SK-N-SH (cell line): ENCODE data around the gene BRINP3. TPM values are rescaled to one million over a fixed set of nuclear protein-coding genes. Genes with fewer than 3 reads are reported as not detected.
A peak's percentile ranks its signal among the peaks of the same experiment; 100 is the strongest.

Experiments
- CTCF ChIA-PET: fragments of 300-600, 350-600 bp; formaldehyde crosslinking; extraction: SDS; loops from one replicate; lab custom pipeline; 2021; lab: Yijun Ruan, JAX
- POLR2A ChIA-PET: fragments of 350-600 bp; sonication (Branson Sonifier 250); formaldehyde crosslinking; extraction: SDS; loops from one replicate; lab custom pipeline; 2020; ENCODE audit warnings: antibody characterized with exemption, inconsistent platforms; lab: Yijun Ruan, JAX
- DNase-seq: peaks from one replicate; pipeline ENCODE4 v3.0.0; 2012
- H2AFZ ChIP-seq: fragments of 200-600 bp; sonication (generic); 2 replicates; pipeline ENCODE4 v1.8.1; 2016; ENCODE audit warnings: antibody characterized with exemption, mild to moderate bottlenecking, low read depth
- H3F3A ChIP-seq: fragments of 200-600 bp; sonication (generic); replicated peaks from 2 replicates; pipeline ENCODE3; 2016; ENCODE audit warnings: antibody characterized with exemption, mild to moderate bottlenecking; ENCODE audit not compliant: insufficient read depth
- H3K27ac ChIP-seq, 2 experiments: fragments of 200-500 bp in 1 of 2; fragments of 200-600 bp in 1 of 2; sonication (Bioruptor generic) in 1 of 2; sonication (generic), shearing (Covaris generic) in 1 of 2; 2 replicates each; pipeline versions ENCODE4 v1.5.1 to v1.6.1; 2014 to 2016; ENCODE audit warnings: low read depth in 2 of 2, inconsistent platforms in 1 of 2, low read length in 1 of 2, mild to moderate bottlenecking in 1 of 2, mixed read lengths in 1 of 2
- H3K27me3 ChIP-seq: fragments of 200-600 bp; sonication (generic), shearing (Covaris generic); 2 replicates; pipeline ENCODE4 v1.6.1; 2016; ENCODE audit warnings: mixed run types; ENCODE audit not compliant: insufficient read depth
- H3K36me3 ChIP-seq, 2 experiments: fragments of 200-500 bp in 1 of 2; fragments of 200-600 bp in 1 of 2; sonication (Bioruptor generic) in 1 of 2; sonication (generic) in 1 of 2; replicated peaks in 1 of 2; 2 replicates each; pipeline versions ENCODE3 to v1.5.1; 2014 to 2016; ENCODE audit warnings: low read length in 1 of 2, mild to moderate bottlenecking in 1 of 2; ENCODE audit not compliant: insufficient read depth in 2 of 2, control insufficient read depth in 1 of 2
- H3K4me1 ChIP-seq, 2 experiments: fragments of 200-500 bp in 1 of 2; fragments of 200-600 bp in 1 of 2; sonication (Bioruptor generic) in 1 of 2; sonication (generic), shearing (Covaris generic) in 1 of 2; 2 replicates each; pipeline versions ENCODE4 v1.5.1 to v1.6.1; 2014 to 2016; ENCODE audit warnings: low read depth in 1 of 2, low read length in 1 of 2, mixed run types in 1 of 2; ENCODE audit not compliant: insufficient read depth in 2 of 2, control insufficient read depth in 1 of 2
- H3K4me2 ChIP-seq: fragments of 200-600 bp; sonication (generic), shearing (Covaris generic); 2 replicates; pipeline ENCODE4 v1.6.1; 2017; ENCODE audit warnings: mixed run types
- H3K4me3 ChIP-seq, 2 experiments: fragments of 200-500 bp in 1 of 2; fragments of 200-600 bp in 1 of 2; sonication (Bioruptor generic) in 1 of 2; sonication (generic), shearing (Covaris generic) in 1 of 2; 2 replicates each; pipeline versions ENCODE4 v1.5.1 to v1.8.1; 2014 to 2016; ENCODE audit warnings: low read depth in 2 of 2, inconsistent platforms in 1 of 2, low read length in 1 of 2, mild to moderate bottlenecking in 1 of 2, mixed read lengths in 1 of 2, moderate library complexity in 1 of 2
- H3K79me2 ChIP-seq: fragments of 200-600 bp; sonication (generic); 2 replicates; pipeline ENCODE4 v1.8.1; 2017; ENCODE audit warnings: mild to moderate bottlenecking; ENCODE audit not compliant: insufficient read depth
- H3K9ac ChIP-seq: fragments of 200-600 bp; sonication (generic); 2 replicates; pipeline ENCODE4 v1.6.1; 2017; ENCODE audit warnings: mixed run types
- H3K9me2 ChIP-seq: fragments of 200-600 bp; sonication (generic); 2 replicates; pipeline ENCODE4 v1.6.1; 2017; ENCODE audit warnings: mixed run types
- H3K9me3 ChIP-seq: fragments of 200-600 bp; sonication (generic); 2 replicates; pipeline ENCODE4 v1.6.1; 2017; ENCODE audit warnings: mixed run types, mild to moderate bottlenecking, moderate library complexity
- H4K20me1 ChIP-seq: fragments of 200-600 bp; sonication (generic); 2 replicates; pipeline ENCODE4 v1.6.1; 2017; ENCODE audit warnings: mild to moderate bottlenecking, mixed run types; ENCODE audit not compliant: insufficient read depth
- CTCF ChIP-seq: fragments of 200-600 bp; sonication (generic); IDR thresholded peaks from 2 replicates; pipeline ENCODE4 v1.6.1; 2017; ENCODE audit warnings: antibody characterized with exemption, mild to moderate bottlenecking, moderate library complexity
- ELF1 ChIP-seq: IDR thresholded peaks from 2 replicates; pipeline ENCODE4 v1.4.0; 2012
- EP300 ChIP-seq, 2 experiments: IDR thresholded peaks; 2 replicates each; pipeline versions ENCODE4 v1.4.0 to v1.6.1; 2012; ENCODE audit warnings: borderline replicate concordance in 1 of 2, low read depth in 1 of 2, low read length in 1 of 2
- FOSL2 ChIP-seq: IDR thresholded peaks from 2 replicates; pipeline ENCODE4 v1.4.0; 2012; ENCODE audit warnings: low read depth, mild to moderate bottlenecking, moderate library complexity, borderline replicate concordance
- FOXJ3 ChIP-seq: sonication (generic); formaldehyde crosslinking; IDR thresholded peaks from 2 replicates; pipeline ENCODE4 v1.5.1; 2020; ENCODE audit warnings: mild to moderate bottlenecking, missing genetic modification reagents
- JUND ChIP-seq: IDR thresholded peaks from 2 replicates; pipeline ENCODE4 v1.4.0; 2012
- MEF2A ChIP-seq: IDR thresholded peaks from 2 replicates; pipeline ENCODE4 v1.4.0; 2012; ENCODE audit warnings: low read depth, borderline replicate concordance
- MXI1 ChIP-seq: IDR thresholded peaks from 2 replicates; pipeline ENCODE4 v1.6.1; 2012; ENCODE audit warnings: mild to moderate bottlenecking, low read depth, low read length, improper control_type of control experiment
- NFIC ChIP-seq: IDR thresholded peaks from 2 replicates; pipeline ENCODE4 v1.4.0; 2012; ENCODE audit warnings: borderline replicate concordance
- NRF1 ChIP-seq: IDR thresholded peaks from 2 replicates; pipeline ENCODE4 v1.6.1; 2012; ENCODE audit warnings: low read depth, mild to moderate bottlenecking, low read length
- PBX3 ChIP-seq: IDR thresholded peaks from 2 replicates; pipeline ENCODE4; 2012
- POLR2AphosphoS5 ChIP-seq: IDR thresholded peaks from 2 replicates; pipeline ENCODE4 v1.6.1; 2012; ENCODE audit warnings: low read depth, low read length
- RCOR1 ChIP-seq: fragments of 150-350 bp; IDR thresholded peaks from 2 replicates; pipeline ENCODE4 v1.6.1; 2017; ENCODE audit warnings: antibody characterized with exemption, low read length
- REST ChIP-seq: IDR thresholded peaks from 2 replicates; pipeline ENCODE4 v1.6.1; 2012; ENCODE audit warnings: mild to moderate bottlenecking, low read depth, low read length, moderate library complexity
- SMC3 ChIP-seq: IDR thresholded peaks from 2 replicates; pipeline ENCODE4 v1.6.1; 2012; ENCODE audit warnings: low read depth, low read length, improper control_type of control experiment
- TAF1 ChIP-seq: IDR thresholded peaks from 2 replicates; pipeline ENCODE4 v1.6.1; 2012; ENCODE audit warnings: low read depth, mild to moderate bottlenecking, low read length, moderate library complexity, borderline replicate concordance
- TCF12 ChIP-seq: IDR thresholded peaks from 2 replicates; pipeline ENCODE4 v1.4.0; 2012
- YY1 ChIP-seq: IDR thresholded peaks from 2 replicates; pipeline ENCODE4 v1.4.0; 2012; ENCODE audit warnings: low read depth, mild to moderate bottlenecking
- WGBS: methylation state at CpG from one replicate; pipeline ENCODE4 v1.1.6; 2017; ENCODE audit warnings: low lambda C conversion rate; 5-methylcytosine and 5-hydroxymethylcytosine counted together
- polyA plus RNA-seq, 3 experiments: library from polyadenylated mRNA; depleted of rRNA; stranded (reverse); fragments of >200 nt; gene quantifications; 2 replicates each; pipeline ENCODE4 v1.2.3, GENCODE V29; 2012

Gene BRINP3
- polyA plus RNA-seq, 1 of the 3 experiments (the other 2 are of a cell fraction), result not detected

GRCh38 chr1:190328871-190329270 lies 148.8 kb downstream of the BRINP3 start:
- no peak overlapping the region for H3K4me2 ChIP-seq
- WGBS, result 84% methylated on average over 4 of the region's 4 CpGs
- H3K36me3 ChIP-seq, result no peaks in the 10 kb centered on the region
- no peaks in the 10 kb centered on the region for H3K79me2 ChIP-seq
- TF ChIP-seq TAF1 (no peak), MEF2A (no peak)
- H3K27ac ChIP-seq, result no peak overlapping the region
- POLR2A ChIA-PET, result no interaction called here
- no peaks in the 10 kb centered on the region for H3K9me2 ChIP-seq
- no peak overlapping the region for H2AFZ ChIP-seq
- H3K4me1 ChIP-seq, result no peaks in the 10 kb centered on the region; a peak in 1 of 4 replicates
- H3K27me3 ChIP-seq, result no peaks in the 10 kb centered on the region
- H3K9me3 ChIP-seq, result no peaks in the 10 kb centered on the region
- H4K20me1 ChIP-seq, result no peaks in the 10 kb centered on the region
- peaks cover 9% of the 10 kb centered on the region for H3F3A ChIP-seq
- no peak overlapping the region for H3K9ac ChIP-seq
- DNase-seq, result no peak
- CTCF ChIA-PET, result interaction anchor here (0.9 kb wide), 1 partner anchor 8 kb away, joined by 3 read pairs; no protein-coding TSS in a partner anchor
- H3K4me3 ChIP-seq, result no peak overlapping the region

- Histone ChIP-seq H4K20me1 (no peaks in the 10 kb centered on the region), H3K9me2 (no peaks in the 10 kb centered on the region), H3K4me3 (no peak overlapping the region), H3K27ac (peak overlapping the region in 1 of 2 experiments; percentile 36; a peak in 2 of 4 replicates), H3K9ac (no peak overlapping the region), H2AFZ (no peak overlapping the region), H3K9me3 (no peaks in the 10 kb centered on the region), H3K4me1 (no peaks in the 10 kb centered on the region; a peak in 1 of 4 replicates), H3F3A (peaks cover 9% of the 10 kb centered on the region), H3K79me2 (no peaks in the 10 kb centered on the region), H3K36me3 (no peaks in the 10 kb centered on the region), H3K4me2 (no peak overlapping the region), H3K27me3 (no peaks in the 10 kb centered on the region)
- DNase-seq, result no peak
- TF ChIP-seq FOXJ3 (CRISPR knock-in tag) (no peak), POLR2AphosphoS5 (no peak), PBX3 (peak; percentile 22; the same call in 1 of the 2 replicates), YY1 (no peak), RCOR1 (no peak), TCF12 (peak; percentile 43), REST (no peak), NRF1 (no peak), NFIC (peak; percentile 16; the same call in 1 of the 2 replicates), EP300 (IDR thresholded peaks at IDR 0.05; ENCODE audit: borderline replicate concordance in 1 of 2, low read depth in 1 of 2, low read length in 1 of 2) (0 out of 4 replicates have a peak, but pooled peaks of 1 of the 2 experiments have one; percentile 20), CTCF (no peak), JUND (peak; percentile 31; the same call in 1 of the 2 replicates), SMC3 (no peak), MXI1 (no peak), FOSL2 (peak; percentile 65; the same call in 1 of the 2 replicates), ELF1 (no peak)
- ChIA-PET CTCF (no interaction called here), POLR2A (no interaction called here)
These were observed 149.3 kb downstream of the BRINP3 start for GRCh38 chr1:190328361-190328760.
